ENCODE results near the gene FCRL5.
"Not testable (repeated sequence)": the region's sequence is repeated elsewhere in the genome, so short reads cannot be mapped to it uniquely, and the experiment has no call there.

Gene FCRL5

DNA sequence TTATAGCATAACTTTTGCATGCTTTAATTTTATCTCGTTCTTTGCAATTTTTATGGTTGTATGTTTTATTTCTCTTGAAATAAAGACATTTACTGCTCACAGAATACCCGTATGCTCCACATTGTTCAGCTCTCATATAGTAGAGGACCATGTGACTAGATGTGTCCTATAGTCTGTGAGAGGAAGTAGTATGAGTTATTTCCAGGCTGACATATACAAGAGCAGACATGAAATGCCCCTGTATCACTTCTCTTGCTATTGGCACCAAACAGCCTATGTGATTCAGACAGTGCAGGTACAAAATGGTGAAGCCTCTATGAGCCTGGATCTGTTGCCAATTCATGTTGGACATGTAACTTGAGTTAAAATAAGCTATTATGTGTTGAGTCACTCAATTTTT is 5.8 kb upstream of the FCRL5 start:
- Histone ChIP-seq H3K27me3 (ENCODE audit: insufficient read depth, poor library complexity, severe bottlenecking) (peaks cover 8% of the 10 kb centered on the region), H3K27ac (ENCODE audit: poor library complexity, severe bottlenecking) (no peak overlapping the region), H3K4me3 (ENCODE audit: severe bottlenecking) (no peak overlapping the region), H3K36me3 (ENCODE audit: low read depth) (no peaks in the 10 kb centered on the region), H3K9me3 (ENCODE audit: severe bottlenecking) (no peaks in the 10 kb centered on the region), H3K4me1 (ENCODE audit: insufficient read depth, poor library complexity, severe bottlenecking) (no peaks in the 10 kb centered on the region)
- DNase-seq (ENCODE audit: low spot score) (no peak), ATAC-seq (ENCODE audit: low read depth) (0 out of 3 replicates have a peak, but pooled peaks have one; percentile 33)
- TF ChIP-seq, protein P1, sequence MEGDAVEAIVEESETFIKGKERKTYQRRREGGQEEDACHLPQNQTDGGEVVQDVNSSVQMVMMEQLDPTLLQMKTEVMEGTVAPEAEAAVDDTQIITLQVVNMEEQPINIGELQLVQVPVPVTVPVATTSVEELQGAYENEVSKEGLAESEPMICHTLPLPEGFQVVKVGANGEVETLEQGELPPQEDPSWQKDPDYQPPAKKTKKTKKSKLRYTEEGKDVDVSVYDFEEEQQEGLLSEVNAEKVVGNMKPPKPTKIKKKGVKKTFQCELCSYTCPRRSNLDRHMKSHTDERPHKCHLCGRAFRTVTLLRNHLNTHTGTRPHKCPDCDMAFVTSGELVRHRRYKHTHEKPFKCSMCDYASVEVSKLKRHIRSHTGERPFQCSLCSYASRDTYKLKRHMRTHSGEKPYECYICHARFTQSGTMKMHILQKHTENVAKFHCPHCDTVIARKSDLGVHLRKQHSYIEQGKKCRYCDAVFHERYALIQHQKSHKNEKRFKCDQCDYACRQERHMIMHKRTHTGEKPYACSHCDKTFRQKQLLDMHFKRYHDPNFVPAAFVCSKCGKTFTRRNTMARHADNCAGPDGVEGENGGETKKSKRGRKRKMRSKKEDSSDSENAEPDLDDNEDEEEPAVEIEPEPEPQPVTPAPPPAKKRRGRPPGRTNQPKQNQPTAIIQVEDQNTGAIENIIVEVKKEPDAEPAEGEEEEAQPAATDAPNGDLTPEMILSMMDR (IDR thresholded peaks at IDR 0.05; ENCODE audit: poor library complexity, severe bottlenecking) = no peak

DNA sequence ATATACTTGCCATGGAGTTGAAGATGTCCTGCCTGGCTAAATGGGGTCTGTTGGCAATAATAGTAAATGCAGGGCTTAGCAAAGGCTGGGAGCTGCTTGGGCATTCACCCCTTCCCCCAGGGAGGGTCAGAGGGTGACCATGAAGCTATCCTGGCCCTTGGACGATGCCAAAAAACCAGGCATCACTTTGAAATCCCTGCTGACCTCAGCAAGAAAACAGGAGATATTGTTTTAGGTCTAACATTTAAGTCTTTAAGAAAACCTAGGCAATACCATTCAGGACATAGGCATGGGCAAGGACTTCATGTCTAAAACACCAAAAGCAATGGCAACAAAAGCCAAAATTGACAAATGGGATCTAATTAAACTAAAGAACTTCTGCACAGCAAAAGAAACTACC is 4.2 kb downstream of the FCRL5 start:
- H3K36me3 ChIP-seq (ENCODE audit: low read depth); H3K4me3 ChIP-seq (ENCODE audit: severe bottlenecking); ATAC-seq (ENCODE audit: low read depth); H3K27ac ChIP-seq (ENCODE audit: poor library complexity, severe bottlenecking); H3K4me1 ChIP-seq (ENCODE audit: insufficient read depth, poor library complexity, severe bottlenecking); H3K27me3 ChIP-seq (ENCODE audit: insufficient read depth, poor library complexity, severe bottlenecking); DNase-seq (ENCODE audit: low spot score); H3K9me3 ChIP-seq (ENCODE audit: severe bottlenecking): not testable (repeated sequence)

DNA sequence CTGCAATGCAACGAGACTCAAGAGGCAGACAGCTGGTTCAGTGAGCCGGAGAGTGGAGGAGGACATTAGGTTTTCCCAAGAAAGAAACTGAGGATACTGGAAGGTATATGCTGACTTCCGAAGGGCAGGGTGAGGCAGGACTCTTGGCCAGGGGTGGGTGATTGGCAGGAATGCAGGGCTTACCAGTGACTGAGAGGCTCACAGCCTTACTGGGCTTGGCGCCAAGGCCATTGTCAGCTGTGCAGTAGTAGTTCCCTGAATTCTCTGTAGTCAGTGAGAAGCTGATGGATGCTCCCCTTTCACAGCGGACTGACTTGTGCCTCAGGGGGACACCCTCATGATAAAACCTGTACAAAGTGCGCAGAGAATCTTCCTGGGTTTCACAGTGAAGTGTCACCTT is 9.6 kb downstream of the FCRL5 start:
- peaks cover 4% of the 10 kb centered on the region for H3K27me3 ChIP-seq (ENCODE audit: insufficient read depth, poor library complexity, severe bottlenecking)
- DNase-seq (ENCODE audit: low spot score) = no peak

DNA sequence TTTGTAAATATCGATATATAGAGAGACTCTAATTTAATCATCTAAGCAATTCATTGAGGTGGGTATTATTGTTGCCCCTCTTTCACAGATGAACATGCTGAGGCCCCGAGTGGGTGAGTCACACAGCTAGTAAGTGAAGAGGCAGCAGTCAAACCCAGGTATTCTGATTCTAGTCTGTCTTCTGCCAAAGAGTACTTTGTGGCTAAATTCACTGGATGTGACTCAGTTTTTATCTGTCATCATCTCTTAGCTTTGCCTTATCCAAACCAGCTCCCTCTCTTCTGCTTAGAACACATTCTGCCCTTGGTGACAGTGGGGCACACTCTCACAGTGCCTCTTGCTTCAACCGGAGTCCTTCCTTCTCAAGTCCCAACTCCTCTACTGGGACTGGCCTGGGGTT is 11.5 kb downstream of the FCRL5 start:
- peaks cover 4% of the 10 kb centered on the region for H3K27me3 ChIP-seq (ENCODE audit: insufficient read depth, poor library complexity, severe bottlenecking)
- H3K9me3 ChIP-seq (ENCODE audit: severe bottlenecking) = no peaks in the 10 kb centered on the region
- no peaks in the 10 kb centered on the region for H3K4me1 ChIP-seq (ENCODE audit: insufficient read depth, poor library complexity, severe bottlenecking)
- TF ChIP-seq, protein P1 (IDR thresholded peaks at IDR 0.05; ENCODE audit: poor library complexity, severe bottlenecking) = no peak
- H3K27ac ChIP-seq (ENCODE audit: poor library complexity, severe bottlenecking) = no peak overlapping the region
- no peak for ATAC-seq (ENCODE audit: low read depth)
- H3K4me3 ChIP-seq (ENCODE audit: severe bottlenecking) = no peak overlapping the region
- no peak for DNase-seq (ENCODE audit: low spot score)
- H3K36me3 ChIP-seq (ENCODE audit: low read depth) = no peaks in the 10 kb centered on the region

More for the DNA sequence above, 9.6 kb downstream of the FCRL5 start:
- no peaks in the 10 kb centered on the region for H3K36me3 ChIP-seq (ENCODE audit: low read depth)
- no peaks in the 10 kb centered on the region for H3K4me1 ChIP-seq (ENCODE audit: insufficient read depth, poor library complexity, severe bottlenecking)
- no peak overlapping the region for H3K27ac ChIP-seq (ENCODE audit: poor library complexity, severe bottlenecking)
- H3K9me3 ChIP-seq (ENCODE audit: severe bottlenecking) = no peaks in the 10 kb centered on the region
- TF ChIP-seq, protein P1 (IDR thresholded peaks at IDR 0.05; ENCODE audit: poor library complexity, severe bottlenecking) = no peak
- ATAC-seq (ENCODE audit: low read depth) = no peak
- no peak overlapping the region for H3K4me3 ChIP-seq (ENCODE audit: severe bottlenecking)

DNA sequence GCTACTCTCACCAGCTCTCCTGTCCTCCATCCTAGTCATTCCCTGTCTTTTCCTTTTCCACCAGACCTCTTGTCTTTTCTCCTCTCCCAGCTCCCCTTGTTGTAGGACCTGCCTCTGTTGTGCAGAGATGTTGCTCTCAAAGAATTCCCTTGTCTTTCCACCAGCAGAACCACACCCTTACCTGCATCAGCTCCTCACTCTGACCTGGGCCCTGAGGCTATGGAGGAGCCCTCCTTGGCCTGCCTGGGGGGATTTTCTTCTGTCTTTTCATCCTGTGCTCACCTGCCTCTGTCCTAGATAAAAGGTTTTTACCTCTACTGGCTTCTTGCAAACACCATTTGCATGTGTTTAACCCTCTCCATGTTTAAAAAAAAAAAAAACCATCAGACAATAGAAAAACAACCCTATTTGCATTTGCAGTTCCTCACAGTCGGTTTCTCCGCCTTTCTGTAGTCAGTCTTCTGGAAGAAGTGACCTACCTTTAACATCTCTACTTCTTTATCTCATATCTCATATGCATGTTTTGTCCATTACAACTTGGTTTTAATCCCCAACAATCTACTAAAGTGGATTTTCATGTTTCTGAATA is 12.1 kb downstream of the FCRL5 start:
- Histone ChIP-seq H3K4me3 (ENCODE audit: severe bottlenecking) (no peak overlapping the region), H3K4me1 (ENCODE audit: insufficient read depth, poor library complexity, severe bottlenecking) (no peaks in the 10 kb centered on the region), H3K9me3 (ENCODE audit: severe bottlenecking) (no peaks in the 10 kb centered on the region), H3K27ac (ENCODE audit: poor library complexity, severe bottlenecking) (no peak overlapping the region), H3K27me3 (ENCODE audit: insufficient read depth, poor library complexity, severe bottlenecking) (peaks cover 6% of the 10 kb centered on the region), H3K36me3 (ENCODE audit: low read depth) (no peaks in the 10 kb centered on the region)
- TF ChIP-seq, protein P1 (IDR thresholded peaks at IDR 0.05; ENCODE audit: poor library complexity, severe bottlenecking) = no peak
- DNase-seq (ENCODE audit: low spot score) = no peak
- no peak for ATAC-seq (ENCODE audit: low read depth)

Data from RWPE2 (cell line).